ENCODE data around the gene IFI6.
A peak's percentile ranks its signal among the peaks of the same experiment; 100 is the strongest.

IFI6 gene

DNA sequence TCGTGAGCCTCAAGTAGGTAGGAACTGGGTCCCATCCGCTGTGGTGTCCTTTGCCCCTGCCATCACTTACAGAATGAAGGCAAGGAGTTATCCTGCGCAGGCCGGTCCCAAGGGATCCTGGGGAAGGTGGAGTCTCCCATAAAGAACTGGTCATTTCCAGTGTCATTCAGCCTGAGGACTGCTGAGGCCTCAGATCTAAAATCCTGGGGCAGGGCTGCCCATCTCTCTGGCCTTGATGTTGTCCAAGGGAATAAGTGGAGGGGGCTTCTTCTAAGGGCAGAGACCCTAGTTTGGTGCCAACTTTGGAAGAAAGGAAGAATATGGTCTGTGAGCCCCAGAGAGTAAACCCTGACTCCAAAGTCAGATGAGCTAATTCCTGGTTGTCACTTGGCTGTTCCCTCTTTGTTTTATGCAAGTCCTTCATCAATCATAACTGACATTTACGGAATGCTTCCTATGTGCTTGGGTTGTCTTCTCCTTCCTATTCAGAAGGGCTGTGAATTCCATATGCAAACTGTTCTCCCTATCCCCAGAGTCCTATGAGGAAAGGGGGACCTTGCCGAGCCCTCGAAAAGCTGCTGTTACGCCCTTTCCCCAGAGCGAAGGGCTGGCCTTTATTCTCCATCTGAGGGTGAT is 6.9 kb downstream of the IFI6 start:
- no peak overlapping the region for H3K4me3 ChIP-seq (ENCODE audit: low read length)
- TF ChIP-seq ZNF274 (IDR thresholded peaks at IDR 0.05; ENCODE audit: low read depth, low read length): no peak

DNA sequence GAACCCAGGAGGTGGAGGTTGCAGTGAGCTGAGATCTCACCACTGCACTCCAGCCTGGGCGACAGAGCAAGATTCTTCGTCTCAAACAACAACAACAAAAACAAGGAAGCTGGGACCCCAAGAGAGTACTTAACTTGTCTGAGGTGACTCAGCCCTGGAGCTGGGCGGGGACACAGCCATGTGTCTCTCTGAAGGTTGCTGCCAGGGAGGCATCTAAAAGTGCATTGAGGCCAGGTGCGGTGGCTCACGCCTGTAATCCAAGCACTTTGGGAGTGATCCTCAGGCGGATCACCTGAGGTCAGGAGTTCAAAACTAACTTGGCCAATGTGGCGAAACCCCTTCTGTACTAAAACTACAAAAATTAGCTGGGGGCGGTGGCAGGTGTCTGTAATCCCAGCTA is 7.7 kb downstream of the IFI6 start:
- no peak overlapping the region for H3K4me3 ChIP-seq (ENCODE audit: low read length)
- no peak for TF ChIP-seq ZNF274 (IDR thresholded peaks at IDR 0.05; ENCODE audit: low read depth, low read length)

DNA sequence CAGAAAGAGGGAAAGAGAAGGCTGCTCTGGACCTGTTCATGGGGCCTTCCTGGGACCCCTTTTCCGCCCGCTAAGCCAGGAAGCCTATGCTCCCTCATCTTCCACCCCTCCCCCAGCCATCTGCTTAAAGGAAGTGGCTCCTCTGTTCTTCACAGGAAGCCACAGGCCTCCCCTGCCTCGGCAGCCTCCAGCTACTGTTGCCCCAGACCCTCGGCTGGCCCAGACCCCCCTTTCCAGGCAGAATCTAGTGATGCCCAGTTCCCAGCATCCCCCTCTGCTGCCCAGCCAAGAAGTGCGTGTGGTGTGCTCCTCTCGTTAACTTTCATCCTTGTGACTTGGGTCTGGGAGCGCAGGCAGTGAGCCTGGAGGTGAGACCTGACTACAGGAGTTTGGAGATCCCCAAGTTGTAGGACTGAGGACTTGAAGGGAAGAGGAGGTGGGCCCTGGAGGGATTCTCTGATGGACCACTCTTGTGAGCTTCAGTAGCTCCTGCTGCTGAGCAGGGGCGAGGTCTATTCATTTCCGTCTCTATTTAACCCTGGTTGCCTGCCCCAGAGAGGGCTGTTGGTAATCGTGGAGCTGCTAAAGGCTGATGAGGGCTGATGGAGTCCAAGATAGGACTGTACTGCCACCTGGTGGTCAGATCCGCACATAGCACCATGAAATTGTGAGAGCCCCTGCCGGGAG is 9.1 kb downstream of the IFI6 start:
- TF ChIP-seq ZNF274 (IDR thresholded peaks at IDR 0.05; ENCODE audit: low read depth, low read length): no peak
- no peak overlapping the region; the same call in 1 of the 2 replicates for H3K4me3 ChIP-seq (ENCODE audit: low read length)

DNA sequence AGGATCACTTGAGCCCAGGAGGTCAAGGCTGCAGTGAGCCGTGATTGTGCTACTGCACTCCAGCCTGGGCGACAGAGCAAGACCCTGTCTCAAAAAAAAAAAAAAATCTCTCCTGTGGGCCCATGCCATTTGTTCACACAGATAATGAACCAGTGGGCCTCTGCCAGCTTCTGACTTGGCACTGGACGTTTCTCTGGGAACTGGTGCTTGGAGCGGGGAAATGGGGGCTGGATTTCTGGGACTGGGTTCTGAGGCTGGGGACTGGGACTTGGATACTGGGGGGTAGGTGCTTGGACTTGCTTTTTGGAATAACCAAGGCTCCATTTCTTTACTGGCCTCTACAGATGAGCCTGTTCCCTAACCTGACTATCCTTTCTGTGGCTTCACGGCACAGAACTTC is 9.7 kb downstream of the IFI6 start:
- no peak overlapping the region; the same call in 1 of the 2 replicates for H3K4me3 ChIP-seq (ENCODE audit: low read length)
- no peak for TF ChIP-seq ZNF274 (IDR thresholded peaks at IDR 0.05; ENCODE audit: low read depth, low read length)

DNA sequence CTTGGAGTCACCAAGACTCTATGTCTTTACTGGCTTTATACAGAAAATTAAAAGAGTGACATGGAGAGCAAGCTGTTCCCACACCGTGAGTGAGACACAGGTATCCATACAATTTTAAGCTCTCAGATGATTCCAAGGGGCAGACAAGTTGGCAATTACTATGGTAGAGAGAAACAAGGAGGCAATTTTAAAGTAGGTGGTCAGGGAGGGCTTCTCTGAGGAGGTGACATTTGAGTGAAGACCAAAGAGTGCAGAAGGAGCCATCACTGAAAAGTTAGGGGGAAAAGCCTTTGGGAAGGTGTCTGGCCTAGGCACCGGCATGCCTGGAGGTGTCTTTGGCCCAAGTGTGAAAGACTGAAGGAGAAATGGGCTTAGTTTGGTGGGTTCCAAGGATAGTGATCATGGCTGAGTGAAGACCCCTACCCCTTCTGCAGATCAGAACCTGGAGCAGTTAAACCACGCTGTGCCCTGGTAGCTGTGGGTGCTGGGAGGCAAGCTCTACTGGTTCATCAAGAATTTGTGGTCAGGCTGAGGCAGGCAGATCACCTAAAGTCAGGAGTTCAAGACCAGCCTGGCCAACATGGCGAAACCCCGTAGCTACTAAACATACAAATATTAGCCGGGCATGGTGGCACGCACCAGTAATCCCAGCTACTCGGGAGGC is 10.4 kb downstream of the IFI6 start:
- H3K4me3 ChIP-seq (ENCODE audit: low read length): no peak overlapping the region
- TF ChIP-seq ZNF274 (IDR thresholded peaks at IDR 0.05; ENCODE audit: low read depth, low read length): no peak

DNA sequence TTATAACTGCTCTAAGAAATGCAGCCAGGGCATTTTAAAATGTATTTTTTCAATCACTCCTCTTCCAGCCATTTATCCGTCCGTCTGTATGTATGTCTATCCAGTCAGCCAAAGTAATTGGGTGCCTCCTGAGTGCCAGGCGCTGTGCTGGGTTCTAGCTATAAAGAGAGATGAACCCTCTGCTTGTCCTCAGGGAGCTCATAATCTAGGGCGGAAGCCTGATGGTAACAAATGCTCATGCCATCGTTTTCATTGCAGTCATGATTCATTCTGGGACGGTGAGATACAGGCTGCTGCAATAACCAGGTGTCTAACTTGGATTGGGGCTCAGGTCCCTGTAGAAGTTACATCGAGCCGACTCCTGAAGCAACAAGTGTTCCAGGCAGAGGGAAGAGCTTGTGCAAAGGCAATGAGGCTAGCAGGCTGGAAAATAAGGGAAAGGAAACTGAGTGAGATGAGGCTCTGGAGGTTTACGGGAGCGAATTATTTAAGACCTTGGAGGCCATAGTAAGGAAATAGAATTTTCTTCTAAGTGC is 11.6 kb downstream of the IFI6 start:
- H3K4me3 ChIP-seq (ENCODE audit: low read length): peak overlapping the region; percentile 60; the same call in 1 of the 2 replicates
- TF ChIP-seq ZNF274 (IDR thresholded peaks at IDR 0.05; ENCODE audit: low read depth, low read length): no peak

DNA sequence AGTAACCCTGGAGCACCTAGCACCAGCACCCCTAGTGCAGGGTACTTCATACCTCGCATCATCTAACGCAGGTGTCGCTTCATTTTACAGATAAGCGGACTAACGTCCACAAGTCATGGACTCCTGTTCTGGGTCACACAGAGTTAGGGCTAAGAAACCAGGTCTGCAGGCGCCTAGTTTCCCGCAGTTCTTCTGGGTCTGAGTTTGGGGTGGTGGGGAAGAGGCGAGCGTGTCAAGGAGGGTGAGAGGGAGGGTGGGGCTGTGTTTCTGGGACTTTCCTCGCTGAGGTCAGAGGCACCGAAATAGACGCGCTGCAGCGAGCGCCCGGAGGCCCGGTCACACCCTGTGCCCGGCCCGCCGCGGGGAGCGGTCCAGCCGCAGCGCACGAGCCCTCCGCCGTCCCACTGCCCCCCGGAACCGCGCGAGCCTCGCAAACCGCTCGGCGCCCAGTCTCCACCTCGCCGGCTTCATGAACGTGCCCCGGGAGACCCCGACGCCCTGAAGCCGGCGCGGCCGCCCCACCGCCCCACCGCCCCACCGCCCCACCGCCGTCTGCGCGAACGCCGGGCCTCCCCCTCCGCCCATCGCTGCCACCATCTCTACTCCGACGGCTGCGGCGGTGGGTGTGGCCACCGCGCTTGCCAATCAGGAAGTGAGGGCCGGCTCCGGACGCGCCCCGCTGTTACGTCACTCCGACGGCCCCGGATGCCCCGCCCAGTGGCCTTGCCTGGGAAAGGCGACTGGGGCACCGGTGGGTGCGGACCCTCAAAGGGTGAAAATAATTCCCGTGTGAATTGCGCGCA is 12.3 kb downstream of the IFI6 start:
- no peak for TF ChIP-seq ZNF274 (IDR thresholded peaks at IDR 0.05; ENCODE audit: low read depth, low read length)
- peak overlapping the region; percentile 60; the same call in 1 of the 2 replicates for H3K4me3 ChIP-seq (ENCODE audit: low read length)

DNA sequence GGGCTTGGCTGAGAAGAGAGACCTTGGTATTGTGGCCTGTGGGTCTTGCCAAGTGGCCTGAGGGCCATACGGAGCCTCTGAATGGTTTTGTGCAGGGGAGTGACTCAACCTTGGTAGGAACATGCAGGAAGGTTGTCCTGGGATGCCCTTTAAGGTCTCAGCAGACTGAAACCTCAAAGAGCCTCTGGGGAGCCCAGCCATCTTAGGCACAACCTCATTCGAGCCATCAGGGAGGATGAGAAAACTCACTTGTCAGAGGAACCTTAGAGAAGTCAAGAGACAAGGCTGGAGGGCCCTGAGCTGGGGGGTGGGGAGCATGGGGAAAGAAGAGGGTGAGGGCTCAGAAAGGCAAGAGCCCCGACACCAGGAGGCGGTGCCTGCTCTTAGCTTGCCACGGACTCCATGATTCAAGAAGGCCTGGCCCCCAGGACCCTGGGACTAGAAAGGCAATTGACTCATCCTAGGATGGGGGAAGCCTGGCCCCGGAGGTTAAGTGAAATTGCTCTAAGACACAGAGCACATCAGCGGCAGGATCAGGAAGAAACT is 13.0 kb downstream of the IFI6 start:
- TF ChIP-seq ZNF274 (IDR thresholded peaks at IDR 0.05; ENCODE audit: low read depth, low read length): no peak
- peak overlapping the region; percentile 48; the same call in 1 of the 2 replicates for H3K4me3 ChIP-seq (ENCODE audit: low read length)

DNA sequence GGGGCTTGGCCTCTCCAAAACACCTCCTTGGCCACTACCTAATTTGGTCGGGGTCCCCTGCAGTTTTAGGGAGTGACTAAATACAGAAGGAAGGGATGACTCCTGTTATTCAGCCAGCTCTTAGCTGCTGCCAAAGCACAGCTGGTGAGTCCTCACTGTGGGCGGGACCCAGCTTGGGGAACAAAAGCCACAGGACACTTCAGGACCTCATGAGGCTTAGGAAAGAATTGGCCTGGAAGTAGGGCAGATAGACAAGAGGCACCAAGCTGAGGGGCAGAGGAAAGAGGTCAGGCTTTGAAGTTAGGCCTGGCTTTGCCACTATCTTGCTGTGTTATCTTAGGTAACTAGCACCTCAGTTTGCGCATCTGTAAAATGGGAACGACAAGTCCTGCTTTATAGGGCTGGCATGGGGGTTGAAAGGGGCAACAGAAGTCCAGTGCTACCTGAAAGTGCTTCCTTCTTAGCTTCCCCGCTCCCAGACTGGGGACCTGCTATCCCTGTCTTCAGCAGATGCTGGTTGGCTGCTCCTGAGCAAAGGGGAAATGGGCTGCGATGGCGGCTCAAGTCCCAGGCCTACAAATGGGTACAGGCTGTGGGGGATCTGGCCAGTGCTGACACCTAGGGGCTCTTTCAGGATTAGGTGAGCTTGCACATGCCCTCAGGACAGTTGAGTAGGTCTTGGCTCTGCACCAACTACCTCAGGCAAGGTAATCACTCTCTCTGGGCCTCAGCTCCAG is 15.7 kb downstream of the IFI6 start:
- H3K4me3 ChIP-seq (ENCODE audit: low read length): no peak overlapping the region

DNA sequence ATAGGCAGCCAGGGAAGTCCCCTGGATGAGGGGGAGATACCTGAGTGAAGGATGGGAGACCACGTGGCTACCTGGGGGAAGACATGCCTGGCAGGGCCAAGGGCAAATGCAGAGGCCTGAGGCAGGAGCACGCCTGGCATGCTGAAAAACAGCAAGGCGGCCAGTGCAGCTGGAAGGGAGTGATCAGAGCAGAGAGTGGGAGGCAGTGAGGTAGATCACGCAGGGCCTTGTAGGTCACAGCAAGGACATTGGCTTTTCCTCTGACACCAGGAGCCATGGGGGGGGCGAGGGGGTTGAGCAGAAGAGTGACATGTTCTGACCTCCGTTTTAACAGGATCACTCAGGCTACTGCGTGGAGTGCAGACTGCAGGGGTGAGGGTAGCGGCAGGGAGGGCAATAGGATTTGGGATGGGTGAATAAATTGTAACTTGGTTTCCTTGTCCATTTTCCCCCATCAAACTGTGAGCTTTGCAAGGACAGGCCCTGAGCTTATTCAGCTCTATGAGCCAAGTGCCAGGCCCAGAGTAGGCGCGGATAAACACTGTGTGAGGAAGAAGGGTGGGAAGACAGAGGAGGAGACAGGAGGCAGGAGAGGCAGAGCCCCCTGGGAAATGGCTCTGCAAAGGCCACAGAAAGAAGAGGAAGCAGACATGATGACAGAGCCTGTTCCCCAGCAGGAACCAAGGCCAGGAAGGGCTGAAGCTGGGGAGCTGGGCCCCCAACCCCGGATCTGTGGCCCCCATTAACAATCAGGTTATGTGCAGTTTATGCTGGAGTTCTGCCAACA is 16.6 kb downstream of the IFI6 start:
- TF ChIP-seq ZNF274 (IDR thresholded peaks at IDR 0.05; ENCODE audit: low read depth, low read length): no peak
- no peak overlapping the region for H3K4me3 ChIP-seq (ENCODE audit: low read length)

More for the DNA sequence above, 15.7 kb downstream of the IFI6 start:
- TF ChIP-seq ZNF274 (IDR thresholded peaks at IDR 0.05; ENCODE audit: low read depth, low read length): no peak

DNA sequence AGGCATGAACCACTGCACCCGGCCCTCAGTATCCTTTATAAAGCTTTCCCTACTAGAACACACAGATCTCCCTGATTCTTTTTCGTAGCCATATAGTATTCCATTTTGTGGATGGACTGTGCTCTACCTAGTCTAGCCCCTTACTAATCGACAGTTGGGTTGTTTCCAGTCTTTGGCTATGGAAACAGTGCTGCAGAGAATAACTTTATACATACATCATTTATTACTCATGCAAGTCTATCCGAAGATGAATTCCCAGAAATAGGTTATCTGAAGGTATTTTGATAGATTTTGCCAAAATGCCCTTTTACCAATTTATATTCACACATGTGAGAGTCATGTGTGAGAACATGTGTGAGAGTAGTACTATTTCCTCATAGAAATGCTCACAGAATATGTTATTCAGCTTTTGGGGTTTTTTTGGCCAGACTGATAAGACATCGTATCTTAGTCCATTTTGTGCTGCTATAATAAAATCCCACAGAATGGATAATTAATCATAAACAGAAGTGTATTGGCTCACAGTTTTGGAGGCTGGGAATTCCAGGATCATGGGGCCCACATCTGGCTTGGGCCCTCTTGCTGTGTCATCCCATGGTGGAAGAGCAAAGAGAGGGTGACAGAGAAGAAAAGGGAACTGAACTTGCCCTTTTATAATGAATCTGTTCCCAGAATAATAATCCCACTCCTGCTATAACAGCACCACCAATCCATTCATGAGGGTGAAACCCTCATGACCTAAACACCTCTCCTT is 19.7 kb downstream of the IFI6 start:
- no peak overlapping the region for H3K4me3 ChIP-seq (ENCODE audit: low read length)
- no peak for TF ChIP-seq ZNF274 (IDR thresholded peaks at IDR 0.05; ENCODE audit: low read depth, low read length)
